ENCODE data around the gene TMPRSS15.

TMPRSS15 gene

GRCh38 chr21:18340387-18340942 is 63.1 kb downstream of the TMPRSS15 start:
- DNase-seq: no peak

GRCh38 chr21:18335651-18336236 is 67.8 kb downstream of the TMPRSS15 start:
- no peak for DNase-seq

GRCh38 chr21:18334066-18334465 is 69.5 kb downstream of the TMPRSS15 start:
- no peak for DNase-seq

GRCh38 chr21:18318156-18318555 is 85.4 kb downstream of the TMPRSS15 start:
- DNase-seq: no peak

GRCh38 chr21:18298228-18298627 is 105.4 kb downstream of the TMPRSS15 start:
- DNase-seq: no peak

GRCh38 chr21:18294100-18294499 is 109.5 kb downstream of the TMPRSS15 start:
- DNase-seq: no peak

GRCh38 chr21:18289876-18290275 is 113.7 kb downstream of the TMPRSS15 start:
- no peak for DNase-seq

- no peak for DNase-seq
Measured at GRCh38 chr21:18285379-18285778, 118.2 kb downstream of the TMPRSS15 start.

GRCh38 chr21:18275781-18276180 is 127.8 kb downstream of the TMPRSS15 start:
- DNase-seq: no peak

- DNase-seq: no peak
Measured at GRCh38 chr21:18274370-18274769, 129.2 kb downstream of the TMPRSS15 start.

- no peak for DNase-seq
Measured at GRCh38 chr21:18273400-18273799, 130.2 kb downstream of the TMPRSS15 start.

GRCh38 chr21:18269856-18270255 is 133.7 kb downstream of the TMPRSS15 start:
- no peak for DNase-seq

GRCh38 chr21:18268906-18269305 is 134.7 kb downstream of the TMPRSS15 start:
- no peak for DNase-seq

GRCh38 chr21:18267496-18267895 is 136.1 kb downstream of the TMPRSS15 start:
- DNase-seq: no peak

GRCh38 chr21:18265944-18266343 is 137.6 kb downstream of the TMPRSS15 start:
- no peak for DNase-seq

GRCh38 chr21:18253799-18254198 is 149.8 kb downstream of the TMPRSS15 start:
- DNase-seq: no peak

- DNase-seq: no peak
Measured at GRCh38 chr21:18253221-18253620, 150.4 kb downstream of the TMPRSS15 start.

GRCh38 chr21:18252680-18253079 is 150.9 kb downstream of the TMPRSS15 start:
- no peak for DNase-seq

GRCh38 chr21:18252256-18252655 is 151.3 kb downstream of the TMPRSS15 start:
- no peak for DNase-seq

GRCh38 chr21:18251065-18251464 is 152.5 kb downstream of the TMPRSS15 start:
- no peak for DNase-seq

GRCh38 chr21:18249672-18250071 is 153.9 kb downstream of the TMPRSS15 start:
- no peak for DNase-seq

- DNase-seq: no peak
Measured at GRCh38 chr21:18248171-18248570, 155.4 kb downstream of the TMPRSS15 start.

- DNase-seq: no peak
Measured at GRCh38 chr21:18245464-18245967, 158.1 kb downstream of the TMPRSS15 start.

GRCh38 chr21:18244671-18245463 is 158.7 kb downstream of the TMPRSS15 start, which contains the start of gene CHODL:
Gene CHODL (plus strand): TSS chr21:18244833. CDS start chr21:18245224, 391 bp downstream.
- DNase-seq: no peak
